HG03095 (cell line): ENCODE data around the gene LSP1.

ENCODE experiments used
- ATAC-seq: cut with Tn5 transposase; IDR thresholded peaks from one replicate; pipeline ENCODE4 v1.9.1; 2021; ENCODE audit warnings: moderate library complexity; ENCODE audit not compliant: unreplicated experiment

The LSP1 gene

DNA sequence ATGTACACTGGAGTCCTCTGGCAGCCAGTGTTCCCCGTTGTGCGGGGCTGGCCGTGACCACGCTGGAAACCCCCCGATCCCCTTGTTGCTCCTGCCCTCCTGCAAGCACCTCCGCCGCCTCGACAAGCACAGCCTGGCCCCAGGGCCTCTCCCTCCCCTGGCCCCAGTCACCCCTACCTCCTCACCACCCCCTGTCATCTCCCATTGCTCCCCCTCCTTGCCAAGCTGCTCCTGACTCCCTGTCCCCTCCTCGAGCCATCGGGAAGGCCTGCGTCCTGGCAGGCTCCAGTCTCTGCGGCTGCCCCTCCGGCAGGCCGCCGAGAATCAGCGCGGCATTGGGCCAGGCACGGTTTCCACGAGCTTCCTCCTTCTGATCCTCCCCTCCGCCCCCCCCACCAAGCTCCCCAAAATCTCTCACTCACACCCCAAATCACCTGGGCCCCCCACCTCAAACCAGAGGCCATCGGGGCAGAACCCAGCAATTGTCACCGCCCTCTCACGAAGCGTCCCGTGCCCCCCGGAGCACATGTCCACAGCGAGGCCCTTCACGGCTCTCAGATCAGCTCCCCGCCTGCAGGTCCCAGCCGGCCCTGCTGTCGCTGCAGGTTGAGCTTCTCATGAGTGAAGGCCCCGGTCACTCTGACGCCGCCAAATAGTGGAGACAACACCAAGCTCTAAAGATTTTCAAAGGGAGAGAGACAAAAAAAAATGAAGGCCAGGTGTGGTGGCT is 5.7 kb upstream of the LSP1 start:
- no peak for ATAC-seq

DNA sequence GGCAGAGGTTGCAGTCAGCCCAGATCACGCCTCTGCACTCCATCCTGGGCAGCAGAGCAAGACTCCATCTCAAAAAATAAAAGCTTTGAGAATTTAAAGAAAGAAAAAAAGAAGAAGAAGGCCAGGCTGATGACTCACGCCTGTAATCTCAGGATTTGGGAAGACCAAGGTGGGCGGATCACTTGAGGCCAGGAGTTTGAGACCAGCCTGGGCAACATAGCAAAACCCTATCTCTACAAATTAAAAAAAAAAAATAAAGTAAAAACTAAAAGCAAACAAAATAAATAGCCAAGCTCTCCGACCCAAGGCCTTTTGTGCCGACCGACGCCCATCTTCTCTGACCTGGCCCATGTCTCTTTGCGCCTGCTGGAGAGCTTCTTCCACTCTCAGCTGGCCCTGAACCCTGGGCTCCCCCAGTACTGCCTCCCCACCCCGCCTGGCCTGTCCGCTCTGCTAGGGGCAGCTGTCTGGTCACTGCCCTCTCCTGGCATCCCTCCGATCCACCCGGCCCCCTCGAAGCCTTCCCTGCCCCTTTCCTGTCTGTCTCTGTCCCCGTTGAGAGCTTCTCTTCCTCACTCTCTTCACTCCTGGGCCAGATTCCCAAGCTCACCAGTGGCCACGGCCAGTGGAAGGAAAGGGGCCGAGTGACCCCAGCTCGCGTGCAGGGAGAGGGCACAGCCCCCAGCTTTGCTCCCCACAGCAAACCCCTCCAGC is 4.8 kb upstream of the LSP1 start:
- ATAC-seq, result no peak

DNA sequence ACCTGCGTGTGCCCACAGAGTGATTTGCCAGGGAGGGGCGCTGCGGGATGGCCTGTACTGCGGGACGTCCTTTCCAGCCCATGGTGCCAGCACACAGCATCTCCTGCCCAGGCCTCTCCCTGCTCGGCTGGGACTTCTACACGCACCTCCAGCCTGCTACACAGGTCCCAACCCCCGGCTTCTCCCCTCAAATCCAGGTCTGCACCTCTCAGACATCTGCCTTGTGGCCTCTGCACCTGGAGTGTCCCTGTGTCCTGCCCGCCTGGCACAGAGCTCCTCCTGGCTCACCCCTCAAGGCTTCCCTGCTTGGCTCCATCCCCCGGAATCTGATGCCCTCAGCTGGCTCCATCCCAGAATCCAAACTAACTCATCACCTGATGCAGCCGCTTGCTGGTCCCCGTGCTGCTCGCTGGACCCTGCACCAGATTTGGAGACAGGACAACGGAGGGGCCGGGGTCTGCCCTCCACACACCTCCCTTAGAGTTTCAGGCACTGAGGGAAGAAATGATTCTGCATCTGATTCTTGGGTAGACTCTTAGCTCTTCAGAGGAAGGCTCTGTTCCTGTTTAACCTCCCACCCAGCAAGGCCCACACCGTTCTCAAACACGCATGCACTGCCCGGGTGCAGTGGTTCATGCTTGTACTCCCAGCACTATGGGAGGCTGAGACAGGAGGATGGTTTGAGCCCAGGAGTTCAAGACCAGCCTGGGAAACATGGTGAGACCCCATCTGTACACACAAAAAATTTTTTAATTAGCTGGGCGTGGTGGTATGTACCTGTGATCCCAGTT is 4.0 kb upstream of the LSP1 start:
- ATAC-seq, result no peak

DNA sequence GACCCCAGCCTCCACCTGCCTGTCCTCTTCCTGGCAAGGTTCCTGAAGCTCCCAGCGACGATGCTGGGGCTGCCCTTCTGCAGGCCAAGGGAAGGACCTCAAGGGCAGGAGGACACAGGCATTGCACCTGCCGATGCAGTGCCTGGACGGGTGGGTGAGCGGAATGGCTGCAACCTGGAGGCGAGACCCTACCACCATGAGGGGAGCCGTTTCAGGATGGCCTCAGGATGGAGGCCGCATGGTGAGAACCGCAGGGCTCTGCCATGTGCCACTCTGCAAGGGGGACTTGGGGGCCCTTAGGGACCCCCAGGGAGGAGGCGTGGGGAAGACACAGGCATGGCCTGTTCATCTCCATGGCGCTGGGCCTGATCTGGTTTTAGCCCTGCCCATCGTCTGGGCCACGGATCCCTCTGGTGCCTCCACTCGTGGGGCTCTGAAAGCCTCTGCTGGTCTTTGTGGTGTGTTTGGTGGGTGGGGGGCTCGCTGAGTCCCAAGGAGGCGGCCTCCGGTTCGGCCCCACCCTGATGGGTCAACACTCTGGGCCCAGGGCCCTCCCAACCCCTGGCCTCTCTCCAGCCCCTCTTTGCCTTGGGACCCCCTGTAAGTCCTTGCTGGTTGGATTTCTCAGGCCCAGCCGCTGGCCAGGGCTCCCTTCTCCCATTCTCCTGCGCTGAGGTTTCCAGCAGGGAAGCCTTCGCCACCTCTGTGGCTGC is 1.3 kb upstream of the LSP1 start:
- ATAC-seq, result no peak

DNA sequence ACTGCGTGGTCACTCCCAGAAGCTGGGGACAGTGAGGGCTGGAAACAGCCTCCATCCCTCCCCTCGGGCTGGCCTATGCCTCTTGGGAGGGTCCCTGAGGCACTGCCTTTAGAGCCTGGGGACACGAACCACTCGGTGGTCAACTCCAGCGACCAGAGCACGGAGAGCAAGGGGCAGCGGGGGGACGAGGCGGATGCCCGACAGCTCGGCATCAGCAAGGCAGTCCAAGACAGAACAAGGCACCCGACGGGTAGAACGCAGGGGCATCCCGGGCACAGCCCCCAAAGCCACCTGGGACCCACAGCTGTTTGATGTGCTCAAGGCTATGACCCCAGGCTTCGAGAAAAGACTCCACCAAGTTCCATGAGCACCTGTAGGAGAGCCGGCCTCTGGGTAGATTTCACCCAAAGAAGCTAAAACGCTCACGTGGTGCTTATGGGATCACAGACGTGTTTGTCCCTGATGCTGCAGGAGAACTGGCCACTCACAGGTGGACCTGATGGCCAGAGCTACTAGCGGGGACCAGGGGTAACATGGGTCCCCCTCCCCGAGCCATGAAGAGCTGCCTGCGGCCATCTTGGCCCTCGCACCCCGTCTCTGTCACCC is 510 bp upstream of the LSP1 start:
- ATAC-seq, result no peak

DNA sequence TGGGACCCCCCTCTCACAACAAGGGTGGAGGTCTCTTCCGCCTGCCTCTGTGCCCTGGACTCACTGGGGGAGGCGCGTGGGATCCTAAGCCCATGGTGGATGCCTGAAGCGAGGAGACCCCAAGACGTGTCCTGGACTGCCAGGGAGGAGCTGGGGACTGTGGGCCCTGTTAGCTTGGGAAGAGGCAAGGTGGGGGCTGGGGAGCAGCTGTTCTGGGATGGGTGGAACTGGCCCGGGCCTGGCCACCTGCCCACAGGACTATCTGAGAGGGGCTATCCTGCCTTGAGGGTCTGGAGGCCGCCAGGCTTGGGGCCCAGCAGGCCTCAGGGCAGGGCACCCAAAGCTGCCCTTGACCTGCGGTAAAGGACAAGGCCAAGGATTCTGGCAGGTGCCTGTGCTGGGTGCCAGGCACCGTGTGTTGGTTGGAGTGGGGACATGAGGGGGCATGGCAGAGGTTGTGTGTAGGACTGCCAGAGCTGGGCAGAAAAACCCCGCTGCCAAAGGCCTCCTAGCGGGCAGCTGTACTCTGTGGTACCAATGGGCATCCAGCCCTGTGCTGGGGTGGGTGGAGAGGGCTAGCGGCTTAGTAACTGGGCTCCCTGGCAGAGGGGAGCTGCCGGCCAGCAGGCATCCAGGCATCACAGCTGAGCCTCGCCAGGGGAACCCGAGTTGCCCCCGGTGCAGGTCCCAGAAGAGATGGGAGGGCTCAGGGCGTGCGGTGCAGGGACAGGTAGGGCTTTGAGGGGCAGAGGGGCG is 670 bp downstream of the LSP1 start:
- no peak for ATAC-seq

DNA sequence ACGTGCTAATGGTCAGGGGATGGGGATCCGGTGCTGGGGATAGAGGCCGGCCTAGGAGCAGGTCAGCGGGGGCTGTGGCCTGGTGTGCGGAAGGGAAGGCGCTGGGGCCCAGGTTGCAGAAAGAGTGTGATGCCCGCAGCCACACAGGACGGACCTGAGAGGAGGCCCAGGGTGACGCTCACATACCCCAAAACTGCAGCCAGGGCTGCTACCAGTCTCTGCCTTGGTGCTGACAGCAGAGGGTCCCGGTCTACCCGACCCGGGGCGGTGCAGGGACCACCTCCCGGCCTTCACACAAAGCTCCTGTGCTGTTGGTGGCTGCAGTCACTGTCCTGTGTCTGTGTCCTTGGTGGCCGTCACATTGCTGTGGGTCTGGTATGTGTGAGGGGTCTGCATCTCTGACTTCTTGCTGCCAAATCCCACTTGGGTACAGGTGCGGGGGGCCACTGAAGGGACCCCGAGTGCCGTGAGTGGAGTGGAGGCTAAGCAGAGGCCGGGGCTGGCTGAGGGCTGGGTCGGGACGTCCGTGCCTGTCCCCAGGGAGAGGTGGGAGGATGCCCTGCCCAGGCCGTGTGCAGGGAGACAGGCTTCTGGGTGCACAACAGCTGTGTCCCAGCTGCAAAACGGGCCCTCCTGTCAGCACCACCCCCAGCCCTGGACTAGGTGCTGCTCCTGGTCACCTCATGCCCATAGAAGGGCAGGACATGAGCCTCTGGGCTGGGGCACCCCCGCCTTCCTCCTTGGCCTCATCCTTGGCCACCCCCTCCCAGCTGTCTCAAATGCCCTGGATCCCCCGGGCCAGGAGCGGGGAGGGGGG is 1.5 kb downstream of the LSP1 start:
- ATAC-seq, result peak; percentile 23

DNA sequence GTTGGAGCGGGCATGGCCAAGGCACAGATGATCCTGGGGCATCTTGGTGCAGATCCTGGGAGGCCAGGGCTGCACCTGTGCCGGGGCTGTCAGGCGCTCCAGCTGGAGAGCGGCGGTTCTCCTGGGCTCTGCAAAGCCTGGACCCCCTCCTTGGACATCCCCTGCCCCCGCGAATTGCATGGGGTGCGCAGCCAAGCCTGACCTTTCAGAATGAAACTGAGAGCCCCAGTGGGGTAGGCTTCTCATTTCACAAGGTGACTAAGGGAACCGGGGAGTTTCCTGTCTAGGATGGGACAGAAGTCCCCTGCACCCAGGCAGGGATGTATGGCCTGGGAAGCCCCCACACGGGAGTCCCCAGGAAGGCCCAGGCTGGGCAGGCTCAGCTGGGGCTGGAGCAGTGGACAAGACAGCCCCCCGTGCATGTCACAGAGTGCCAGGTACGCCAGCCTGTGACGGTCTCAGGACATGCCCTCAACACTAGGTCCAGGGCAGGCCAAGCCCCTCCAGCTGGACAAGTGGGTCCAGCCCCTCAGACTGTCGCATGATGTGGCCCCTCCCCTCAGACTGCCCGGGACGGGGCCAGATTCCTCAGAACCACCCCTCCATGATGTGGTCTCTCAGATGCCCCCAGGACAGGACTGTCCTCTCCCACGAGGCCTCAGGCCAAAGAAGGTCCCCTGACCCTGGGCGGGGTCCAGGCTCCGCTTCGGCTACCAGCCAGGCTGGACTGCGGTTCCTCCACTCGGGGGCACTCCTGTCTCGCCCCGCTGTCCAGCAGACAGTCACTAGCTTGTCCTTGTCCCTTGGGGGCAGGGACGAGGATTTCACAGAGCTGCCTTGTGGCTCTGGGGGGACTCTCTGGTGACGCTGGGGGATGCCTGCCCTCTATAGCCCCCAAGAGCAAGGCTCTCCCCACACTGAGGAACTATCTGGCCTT is 2.3 kb downstream of the LSP1 start:
- peak; percentile 32 for ATAC-seq

DNA sequence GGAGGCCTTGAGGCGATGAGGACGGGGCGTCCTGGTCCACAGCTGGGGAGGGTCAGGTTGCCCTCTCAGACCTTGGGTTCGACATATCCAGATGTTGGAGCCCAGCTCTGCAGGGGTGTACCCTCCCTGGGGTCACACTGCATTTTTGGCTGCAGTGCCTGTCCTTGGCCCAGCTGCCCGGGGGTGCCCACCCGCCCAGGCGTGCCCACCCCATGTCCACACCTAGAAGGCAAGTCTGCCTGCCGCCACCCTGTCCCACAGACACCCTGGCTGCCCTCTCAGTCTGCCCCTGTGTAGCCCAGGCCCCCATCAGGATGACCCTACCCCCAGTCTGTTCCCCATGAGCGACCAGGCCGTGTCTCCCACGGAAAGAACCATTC is 3.0 kb downstream of the LSP1 start:
- no peak for ATAC-seq

DNA sequence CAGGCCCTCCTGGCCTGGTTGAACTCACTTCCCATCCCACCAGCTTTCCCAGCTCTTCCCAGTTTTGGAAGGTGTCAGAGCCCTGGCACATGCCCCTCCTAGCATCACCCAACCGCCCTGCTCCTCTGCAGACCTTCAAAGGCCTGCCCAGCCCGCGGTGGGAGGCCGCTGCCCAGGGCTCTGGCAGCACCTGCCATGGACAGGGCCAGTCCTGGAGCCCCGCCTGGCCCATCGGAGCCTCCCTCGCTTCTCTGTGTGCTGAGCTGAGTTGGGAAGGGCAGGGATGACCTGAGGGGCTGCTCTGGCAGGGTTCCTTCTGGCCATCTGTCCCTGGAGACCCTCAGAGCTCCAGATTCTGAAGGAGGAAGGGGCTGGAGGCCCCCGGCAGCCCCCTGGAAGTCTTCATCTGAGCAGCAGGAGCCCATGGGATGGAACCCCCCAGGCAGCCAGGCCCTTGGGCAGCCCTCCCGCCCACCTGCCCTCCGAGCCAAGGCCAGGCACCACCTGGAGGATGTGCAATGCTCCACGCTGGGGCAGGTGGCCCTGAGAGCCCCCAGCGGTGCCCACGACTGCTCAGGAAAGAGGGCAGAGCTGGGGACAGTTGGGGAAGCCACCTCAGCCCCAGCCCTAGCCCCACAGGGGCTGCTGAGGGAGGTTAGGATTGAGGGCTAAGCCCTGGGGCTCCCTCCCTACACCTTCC is 3.6 kb downstream of the LSP1 start:
- ATAC-seq, result no peak

DNA sequence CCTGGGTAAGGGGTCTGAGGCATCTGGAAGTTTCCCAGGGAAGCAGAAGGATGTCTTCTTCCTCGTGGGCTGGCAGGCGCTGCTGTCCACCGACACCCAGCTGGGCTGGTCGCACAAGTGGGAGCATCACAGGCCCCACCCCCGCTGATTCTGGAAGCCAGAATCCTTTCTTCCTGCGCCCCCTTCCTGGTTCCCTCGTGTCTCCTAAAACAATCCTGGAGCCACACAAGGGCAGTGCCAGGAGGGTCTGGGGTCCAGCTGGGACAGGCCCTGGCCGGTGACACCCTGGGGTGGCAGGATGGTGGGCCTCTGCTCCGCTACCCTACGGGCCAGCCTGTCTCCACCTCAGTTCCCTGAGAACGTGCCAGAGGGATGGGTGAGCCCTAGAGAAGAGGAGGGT is 4.2 kb downstream of the LSP1 start:
- no peak for ATAC-seq

DNA sequence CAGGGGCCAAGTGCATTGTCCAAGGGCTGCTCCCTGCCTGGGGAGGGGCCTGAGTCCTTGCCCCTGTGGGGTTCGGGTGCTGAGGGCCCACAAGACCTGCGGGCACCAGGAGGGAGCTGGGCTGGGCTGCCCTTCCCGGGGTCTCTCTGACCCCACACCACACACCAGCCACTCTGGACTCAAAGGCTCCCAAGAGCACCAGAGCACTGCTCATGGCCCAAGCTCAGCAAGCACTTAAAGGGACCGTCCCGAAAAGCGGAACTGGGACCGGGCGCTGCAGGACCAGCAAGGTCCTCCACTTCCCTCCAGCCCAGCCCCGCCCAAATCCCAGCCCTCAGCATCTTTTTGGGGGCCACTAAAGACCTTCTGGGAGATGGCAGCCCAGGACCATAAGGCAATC is 5.3 kb downstream of the LSP1 start:
- ATAC-seq, result no peak

DNA sequence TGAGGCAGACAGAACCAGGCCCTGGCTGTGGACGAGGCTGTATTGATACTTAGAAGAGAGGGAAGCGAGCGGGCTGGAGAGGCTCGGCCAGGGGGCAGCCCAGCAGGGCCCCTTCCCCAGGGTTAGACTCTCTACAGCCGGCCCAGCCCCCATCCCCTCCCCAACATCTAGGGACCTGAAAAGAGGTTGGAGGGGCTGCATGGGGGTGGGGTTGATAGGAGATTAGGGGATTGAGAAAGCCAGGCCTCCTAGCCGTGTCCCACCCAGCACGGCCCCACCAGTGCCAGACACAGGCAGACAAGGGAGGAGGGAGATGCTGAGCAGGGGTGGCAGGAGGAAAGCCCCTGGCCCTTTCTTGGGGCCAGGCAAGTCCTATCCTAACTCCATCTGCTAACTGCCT is 5.7 kb downstream of the LSP1 start:
- no peak for ATAC-seq

DNA sequence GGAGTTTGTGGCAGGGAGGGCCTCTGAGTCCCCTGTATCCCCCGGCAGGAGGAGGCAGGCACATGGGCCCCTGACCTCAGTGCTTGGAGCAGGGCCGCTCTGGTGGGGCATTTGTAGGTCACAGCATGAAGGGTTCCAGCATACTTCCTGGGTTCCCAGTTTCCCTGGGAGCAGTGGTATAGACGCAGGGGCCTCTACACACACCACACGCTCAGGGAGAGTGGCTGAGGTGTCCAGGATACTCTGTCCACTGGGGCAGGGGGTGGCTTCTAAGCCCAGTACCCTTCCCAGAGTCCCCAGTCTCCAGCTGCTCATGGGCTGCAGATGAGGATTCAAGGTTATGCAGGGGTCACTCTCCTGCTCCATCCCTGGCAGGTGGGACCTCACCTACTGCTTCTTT is 6.1 kb downstream of the LSP1 start:
- no peak for ATAC-seq

DNA sequence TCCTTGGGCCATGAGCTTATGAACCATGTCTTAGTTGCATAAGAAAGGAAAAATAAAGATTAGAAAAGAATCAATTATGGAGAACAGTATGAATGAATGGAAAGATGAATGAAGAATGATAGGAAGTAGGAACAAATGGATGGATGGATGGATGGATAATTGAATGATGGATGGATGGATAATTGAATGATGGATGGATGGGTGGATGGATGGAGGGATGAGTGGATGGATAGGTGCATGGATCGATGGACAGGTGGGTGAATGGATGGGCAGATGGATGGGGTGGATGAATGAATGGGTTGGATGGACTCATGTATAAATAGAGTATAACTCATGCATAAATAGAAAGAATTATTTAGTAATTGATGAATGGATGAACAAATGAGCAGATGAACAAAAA is 7.2 kb downstream of the LSP1 start:
- ATAC-seq, result no peak

DNA sequence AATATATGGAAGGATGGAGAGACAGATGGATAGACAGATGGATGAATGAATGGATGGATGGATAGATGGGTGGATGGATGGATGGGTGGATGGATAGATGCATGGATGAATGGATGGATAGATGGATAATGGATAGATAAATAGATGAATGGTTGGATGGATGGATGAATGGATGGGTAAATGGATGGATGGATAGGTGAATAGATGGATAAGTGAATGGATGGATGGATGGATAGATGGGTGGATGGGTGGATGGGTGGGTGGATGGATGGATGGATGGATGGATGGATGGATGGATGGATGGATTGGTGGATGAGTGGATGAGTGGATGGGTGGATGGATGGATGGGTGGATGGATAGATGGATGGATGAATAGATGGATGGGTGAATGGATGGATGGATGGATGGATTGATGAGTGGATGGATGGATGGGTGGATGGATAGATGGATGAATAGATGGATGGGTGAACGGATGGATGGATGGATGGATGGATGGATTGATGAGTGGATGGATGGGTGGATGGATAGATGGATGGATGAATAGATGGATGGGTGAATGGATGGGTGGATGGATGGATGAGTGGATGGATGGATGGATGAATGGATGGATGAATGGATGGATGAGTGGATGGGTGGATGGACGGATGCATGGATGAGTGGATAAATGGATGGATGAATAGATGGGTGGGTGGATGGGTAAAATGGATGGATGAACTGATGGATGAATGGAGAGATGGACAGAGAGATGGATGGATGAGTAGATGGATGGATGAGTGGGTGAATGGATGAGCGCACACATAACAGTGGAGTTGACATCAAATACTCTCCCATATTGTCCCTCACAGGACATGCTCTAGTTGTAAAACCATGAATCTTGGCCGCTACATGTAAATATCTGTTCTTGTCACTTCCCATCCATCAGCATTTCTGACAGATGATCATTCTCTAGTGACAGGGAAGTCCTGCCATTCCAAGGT is 8.8 kb downstream of the LSP1 start:
- no peak for ATAC-seq
